Measurements from ENCODE around the gene GLB1L2. TPM values are rescaled to one million over a fixed set of nuclear protein-coding genes. Genes with fewer than 3 reads are reported as not detected.

GLB1L2 gene
- total and polyA plus RNA-seq, 2 donors (not counting 1 experiment from before 2014, with no cell fraction given) = under 0.01 to 0.11 TPM

DNA sequence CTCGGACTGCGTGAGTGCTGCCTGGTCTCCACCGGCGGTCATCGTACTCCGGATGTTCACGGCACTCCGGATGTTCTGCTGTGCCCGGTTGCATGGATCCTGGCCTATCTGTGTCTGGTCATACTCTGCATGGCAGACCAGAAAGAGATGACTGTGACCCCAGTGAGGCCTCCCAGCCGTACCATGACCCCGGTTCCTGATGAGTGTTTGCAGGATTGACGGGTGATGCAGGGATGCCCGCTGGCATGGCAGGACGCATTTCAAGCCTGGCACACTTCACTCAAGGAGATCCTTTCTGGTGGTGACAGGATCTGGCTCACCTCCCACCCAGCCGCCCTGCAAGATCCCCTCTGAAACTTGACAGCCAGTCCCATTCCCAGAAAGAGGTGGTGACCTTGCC, 6.3 kb downstream of the GLB1L2 start:
- Histone ChIP-seq H3K4me1 (ENCODE audit: control insufficient read depth, extremely low read depth, insufficient read depth, low read length) (no peaks in the 10 kb centered on the region), H3K79me2 (ENCODE audit: control insufficient read depth, insufficient read depth, low read length) (no peaks in the 10 kb centered on the region), H3K27me3 (ENCODE audit: control insufficient read depth, insufficient read depth, low read length) (no peaks in the 10 kb centered on the region), H3K9me3 (ENCODE audit: control insufficient read depth, insufficient read depth, low read depth, low read length) (no peaks in the 10 kb centered on the region), H3K9ac (ENCODE audit: insufficient read depth, low read length) (no peak overlapping the region), H3K27ac (ENCODE audit: insufficient read depth, low read length) (no peak overlapping the region), H2AFZ (ENCODE audit: low read length) (no peak overlapping the region), H3K4me3 (replicated peaks in 1 of 4; ENCODE audit: control extremely low read depth in 1 of 4, insufficient read depth in 1 of 4, low read depth in 3 of 4, low read length in 4 of 4) (no peak overlapping the region), H3K36me3 (ENCODE audit: control insufficient read depth, insufficient read depth, low read length) (no peaks in the 10 kb centered on the region), H4K20me1 (ENCODE audit: control insufficient read depth, extremely low read depth, insufficient read depth, low read length) (no peaks in the 10 kb centered on the region), H3K4me2 (ENCODE audit: extremely low read depth, insufficient read depth, low read length) (no peak overlapping the region)
- no peak for DNase-seq (ENCODE audit: low read depth in 2 of 2)
- TF ChIP-seq, protein P1, sequence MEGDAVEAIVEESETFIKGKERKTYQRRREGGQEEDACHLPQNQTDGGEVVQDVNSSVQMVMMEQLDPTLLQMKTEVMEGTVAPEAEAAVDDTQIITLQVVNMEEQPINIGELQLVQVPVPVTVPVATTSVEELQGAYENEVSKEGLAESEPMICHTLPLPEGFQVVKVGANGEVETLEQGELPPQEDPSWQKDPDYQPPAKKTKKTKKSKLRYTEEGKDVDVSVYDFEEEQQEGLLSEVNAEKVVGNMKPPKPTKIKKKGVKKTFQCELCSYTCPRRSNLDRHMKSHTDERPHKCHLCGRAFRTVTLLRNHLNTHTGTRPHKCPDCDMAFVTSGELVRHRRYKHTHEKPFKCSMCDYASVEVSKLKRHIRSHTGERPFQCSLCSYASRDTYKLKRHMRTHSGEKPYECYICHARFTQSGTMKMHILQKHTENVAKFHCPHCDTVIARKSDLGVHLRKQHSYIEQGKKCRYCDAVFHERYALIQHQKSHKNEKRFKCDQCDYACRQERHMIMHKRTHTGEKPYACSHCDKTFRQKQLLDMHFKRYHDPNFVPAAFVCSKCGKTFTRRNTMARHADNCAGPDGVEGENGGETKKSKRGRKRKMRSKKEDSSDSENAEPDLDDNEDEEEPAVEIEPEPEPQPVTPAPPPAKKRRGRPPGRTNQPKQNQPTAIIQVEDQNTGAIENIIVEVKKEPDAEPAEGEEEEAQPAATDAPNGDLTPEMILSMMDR (conservative IDR thresholded peaks at IDR 0.05 in 1 of 2, IDR thresholded peaks at IDR 0.05 in 1 of 2; ENCODE audit: low read depth in 1 of 2, low read length in 2 of 2) = no peak
- no peak for TF ChIP-seq EZH2 (IDR thresholded peaks at IDR 0.05; ENCODE audit: low read length, missing control alignments)

DNA sequence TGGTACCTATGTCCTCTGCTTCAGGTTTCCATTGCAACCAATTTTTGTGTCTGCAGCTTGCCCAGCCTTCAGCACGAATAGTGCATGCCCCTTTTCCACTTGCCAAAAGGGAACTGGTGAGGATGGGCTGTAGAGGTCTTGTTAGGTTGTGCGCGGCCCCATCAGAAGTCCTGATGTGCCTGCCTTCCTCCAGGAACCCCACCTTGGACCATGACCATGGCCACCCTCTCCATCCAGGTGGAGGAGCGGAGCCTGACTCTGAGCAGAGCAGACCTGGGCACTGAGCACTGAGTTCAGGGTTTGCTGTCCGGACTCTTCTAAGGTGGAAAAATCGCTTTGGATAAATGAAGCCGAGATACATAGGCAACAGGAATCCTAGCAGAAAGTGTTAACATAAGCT, 6.9 kb downstream of the GLB1L2 start:
- Histone ChIP-seq H2AFZ (ENCODE audit: low read length) (no peak overlapping the region), H3K27me3 (ENCODE audit: control insufficient read depth, insufficient read depth, low read length) (no peaks in the 10 kb centered on the region), H3K4me1 (ENCODE audit: control insufficient read depth, extremely low read depth, insufficient read depth, low read length) (no peaks in the 10 kb centered on the region), H3K4me3 (replicated peaks in 1 of 4; ENCODE audit: control extremely low read depth in 1 of 4, insufficient read depth in 1 of 4, low read depth in 3 of 4, low read length in 4 of 4) (no peak overlapping the region), H3K9ac (ENCODE audit: insufficient read depth, low read length) (no peak overlapping the region), H3K36me3 (ENCODE audit: control insufficient read depth, insufficient read depth, low read length) (no peaks in the 10 kb centered on the region), H3K4me2 (ENCODE audit: extremely low read depth, insufficient read depth, low read length) (no peak overlapping the region), H3K9me3 (ENCODE audit: control insufficient read depth, insufficient read depth, low read depth, low read length) (no peaks in the 10 kb centered on the region), H3K27ac (ENCODE audit: insufficient read depth, low read length) (no peak overlapping the region), H3K79me2 (ENCODE audit: control insufficient read depth, insufficient read depth, low read length) (no peaks in the 10 kb centered on the region), H4K20me1 (ENCODE audit: control insufficient read depth, extremely low read depth, insufficient read depth, low read length) (no peaks in the 10 kb centered on the region)
- DNase-seq (ENCODE audit: low read depth in 2 of 2) = no peak
- TF ChIP-seq, protein P1 (conservative IDR thresholded peaks at IDR 0.05 in 1 of 2, IDR thresholded peaks at IDR 0.05 in 1 of 2; ENCODE audit: low read depth in 1 of 2, low read length in 2 of 2) = no peak
- no peak for TF ChIP-seq EZH2 (IDR thresholded peaks at IDR 0.05; ENCODE audit: low read length, missing control alignments)

DNA sequence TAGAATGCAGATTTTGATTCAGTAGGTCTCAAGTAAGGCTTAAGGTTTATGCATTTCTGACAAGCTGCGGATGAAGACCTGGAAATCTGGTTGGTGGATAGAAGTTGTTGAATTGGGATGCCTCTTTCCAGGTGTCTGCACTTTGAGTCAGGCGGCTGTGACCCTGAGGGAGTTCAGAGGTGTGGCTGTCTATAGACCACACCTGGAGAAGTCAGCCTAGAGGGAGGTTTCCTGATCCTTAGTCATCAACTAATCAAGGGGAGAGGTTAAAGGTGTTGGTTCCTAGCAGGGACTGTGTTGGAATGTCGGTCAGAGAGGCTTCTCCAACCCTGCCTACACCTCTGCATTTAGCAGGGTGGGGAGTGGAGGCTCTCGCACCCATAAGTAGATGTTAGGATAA, 8.0 kb downstream of the GLB1L2 start:
- no peak overlapping the region for H3K27ac ChIP-seq (ENCODE audit: insufficient read depth, low read length)
- no peak for DNase-seq (ENCODE audit: low read depth in 2 of 2)

More for the DNA sequence above, 8.0 kb downstream of the GLB1L2 start:
- H2AFZ ChIP-seq (ENCODE audit: low read length) = no peak overlapping the region
- H3K4me2 ChIP-seq (ENCODE audit: extremely low read depth, insufficient read depth, low read length) = no peak overlapping the region
- H3K9me3 ChIP-seq (ENCODE audit: control insufficient read depth, insufficient read depth, low read depth, low read length) = no peaks in the 10 kb centered on the region
- H3K27me3 ChIP-seq (ENCODE audit: control insufficient read depth, insufficient read depth, low read length) = no peaks in the 10 kb centered on the region
- no peak overlapping the region for H3K4me3 ChIP-seq (replicated peaks in 1 of 4; ENCODE audit: control extremely low read depth in 1 of 4, insufficient read depth in 1 of 4, low read depth in 3 of 4, low read length in 4 of 4)
- H3K79me2 ChIP-seq (ENCODE audit: control insufficient read depth, insufficient read depth, low read length) = no peaks in the 10 kb centered on the region
- no peaks in the 10 kb centered on the region for H3K36me3 ChIP-seq (ENCODE audit: control insufficient read depth, insufficient read depth, low read length)
- no peaks in the 10 kb centered on the region for H4K20me1 ChIP-seq (ENCODE audit: control insufficient read depth, extremely low read depth, insufficient read depth, low read length)
- TF ChIP-seq EZH2 (IDR thresholded peaks at IDR 0.05; ENCODE audit: low read length, missing control alignments) = no peak
- no peaks in the 10 kb centered on the region for H3K4me1 ChIP-seq (ENCODE audit: control insufficient read depth, extremely low read depth, insufficient read depth, low read length)
- no peak overlapping the region for H3K9ac ChIP-seq (ENCODE audit: insufficient read depth, low read length)
